ENCODE measurements around the gene FBP2.
A peak's percentile ranks its signal among the peaks of the same experiment; 100 is the strongest.
"Not testable (repeated sequence)": the region's sequence is repeated elsewhere in the genome, so short reads cannot be mapped to it uniquely, and the experiment has no call there.

Gene FBP2

GRCh38 chr9:94606646-94607422 lies 13.2 kb upstream of the FBP2 start:
- no peak for DNase-seq (ENCODE audit: low spot score)

- DNase-seq (ENCODE audit: low spot score) = peak; percentile 83
Observed at GRCh38 chr9:94603259-94604160, 9.9 kb upstream of the FBP2 start.

GRCh38 chr9:94602666-94603065 lies 9.0 kb upstream of the FBP2 start:
- DNase-seq (ENCODE audit: low spot score) = no peak

GRCh38 chr9:94600715-94601114 lies 7.1 kb upstream of the FBP2 start:
- DNase-seq (ENCODE audit: low spot score) = no peak

GRCh38 chr9:94600258-94600657 lies 6.6 kb upstream of the FBP2 start:
- DNase-seq (ENCODE audit: low spot score) = no peak

GRCh38 chr9:94599102-94599501 lies 5.5 kb upstream of the FBP2 start:
- no peak for DNase-seq (ENCODE audit: low spot score)

GRCh38 chr9:94592683-94593082 lies 941 bp downstream of the FBP2 start:
- not testable (repeated sequence) for DNase-seq (ENCODE audit: low spot score)

- no peak for DNase-seq (ENCODE audit: low spot score)
Observed at GRCh38 chr9:94591876-94592275, 1.7 kb downstream of the FBP2 start.

- DNase-seq (ENCODE audit: low spot score) = not testable (repeated sequence)
Observed at GRCh38 chr9:94591046-94591545, 2.5 kb downstream of the FBP2 start.

GRCh38 chr9:94588681-94589080 lies 4.9 kb downstream of the FBP2 start:
- DNase-seq (ENCODE audit: low spot score) = no peak

GRCh38 chr9:94586814-94587213 lies 6.8 kb downstream of the FBP2 start:
- peak; percentile 20 for DNase-seq (ENCODE audit: low spot score)

- no peak for DNase-seq (ENCODE audit: low spot score)
Observed at GRCh38 chr9:94586316-94586715, 7.3 kb downstream of the FBP2 start.

GRCh38 chr9:94584555-94584954 lies 9.1 kb downstream of the FBP2 start:
- no peak for DNase-seq (ENCODE audit: low spot score)

- DNase-seq (ENCODE audit: low spot score) = no peak
Observed at GRCh38 chr9:94581728-94582127, 11.9 kb downstream of the FBP2 start.

GRCh38 chr9:94577571-94577970 lies 16.1 kb downstream of the FBP2 start:
- DNase-seq (ENCODE audit: low spot score) = no peak

GRCh38 chr9:94577036-94577435 lies 16.6 kb downstream of the FBP2 start:
- DNase-seq (ENCODE audit: low spot score) = no peak

GRCh38 chr9:94576131-94576530 lies 17.5 kb downstream of the FBP2 start:
- DNase-seq (ENCODE audit: low spot score) = no peak

GRCh38 chr9:94568972-94569712 lies 24.5 kb downstream of the FBP2 start:
- no peak for DNase-seq (ENCODE audit: low spot score)

- DNase-seq (ENCODE audit: low spot score) = no peak
Observed at GRCh38 chr9:94568250-94568889, 25.3 kb downstream of the FBP2 start.

- no peak for DNase-seq (ENCODE audit: low spot score)
Observed at GRCh38 chr9:94567271-94567670, 26.4 kb downstream of the FBP2 start.

GRCh38 chr9:94566550-94566949 lies 27.1 kb downstream of the FBP2 start:
- no peak for DNase-seq (ENCODE audit: low spot score)

- not testable (repeated sequence) for DNase-seq (ENCODE audit: low spot score)
Observed at GRCh38 chr9:94564279-94564678, 29.3 kb downstream of the FBP2 start.

Data from RKO (cell line).